Loucy (cell line): Measurements from ENCODE around the gene CLIC6.

ENCODE experiments used
- H2AFZ ChIP-seq: fragments of 200-600 bp; sonication (generic); 2 replicates; pipeline ENCODE4 v1.6.0; 2016; ENCODE audit warnings: antibody characterized with exemption, mild to moderate bottlenecking, low read length, moderate library complexity
- H3F3A ChIP-seq: fragments of 200-600 bp; 2 replicates; pipeline ENCODE4 v1.6.0; 2016; ENCODE audit warnings: antibody characterized with exemption, low read depth, mild to moderate bottlenecking
- H3K27me3 ChIP-seq: fragments of 200-600 bp; sonication (generic); 2 replicates; pipeline ENCODE4 v1.6.1; 2014; ENCODE audit warnings: low read length, mild to moderate bottlenecking; ENCODE audit not compliant: insufficient read depth, poor library complexity, severe bottlenecking
- H3K36me3 ChIP-seq: fragments of 200-600 bp; sonication (generic); 2 replicates; pipeline ENCODE4 v1.6.1; 2016; ENCODE audit warnings: low read length; ENCODE audit not compliant: insufficient read depth
- H3K4me1 ChIP-seq: fragments of 200-600 bp; sonication (generic); 2 replicates; pipeline ENCODE4 v1.5.1; 2014; ENCODE audit warnings: low read length, mild to moderate bottlenecking; ENCODE audit not compliant: insufficient read depth, poor library complexity, severe bottlenecking
- H3K4me2 ChIP-seq: fragments of 200-600 bp; sonication (generic); 2 replicates; pipeline ENCODE4 v1.6.0; 2014; ENCODE audit warnings: antibody characterized with exemption, low read length, low read depth, mild to moderate bottlenecking; ENCODE audit not compliant: poor library complexity, severe bottlenecking
- H3K4me3 ChIP-seq: fragments of 200-600 bp; sonication (generic); 2 replicates; pipeline ENCODE4 v1.5.1; 2014; ENCODE audit warnings: low read length, mild to moderate bottlenecking, mixed read lengths; ENCODE audit not compliant: poor library complexity, severe bottlenecking
- H3K79me2 ChIP-seq: fragments of 200-600 bp; sonication (generic); 2 replicates; pipeline ENCODE4 v1.6.1; 2014; ENCODE audit warnings: low read length; ENCODE audit not compliant: insufficient read depth
- H3K9ac ChIP-seq: fragments of 200-600 bp; sonication (generic); 2 replicates; pipeline ENCODE4 v1.6.0; 2014; ENCODE audit warnings: mild to moderate bottlenecking, low read depth, low read length, moderate library complexity; ENCODE audit not compliant: poor library complexity, severe bottlenecking
- H3K9me2 ChIP-seq: fragments of 200-600 bp; sonication (generic); replicated peaks from 2 replicates; pipeline ENCODE4 v1.6.1; 2016; ENCODE audit warnings: low read depth, low read length, mixed read lengths
- H3K9me3 ChIP-seq: fragments of 200-600 bp; sonication (generic); 2 replicates; pipeline ENCODE4 v1.6.1; 2014; ENCODE audit warnings: mild to moderate bottlenecking, antibody characterized with exemption, low read length, low read depth; ENCODE audit not compliant: insufficient read depth
- H4K20me1 ChIP-seq: fragments of 200-600 bp; sonication (generic); 2 replicates; pipeline ENCODE4 v1.6.0; 2014; ENCODE audit warnings: antibody characterized with exemption, low read length, mild to moderate bottlenecking; ENCODE audit not compliant: insufficient read depth, poor library complexity, severe bottlenecking
- EZH2phosphoT487 ChIP-seq: fragments of 200-600 bp; IDR thresholded peaks from 2 replicates; pipeline ENCODE4 v1.6.1; 2018; ENCODE audit warnings: antibody characterized with exemption, mild to moderate bottlenecking, moderate library complexity, borderline replicate concordance
- TF ChIP-seq, protein P1 (sequence below): fragments of 200-600 bp; sonication (generic); conservative IDR thresholded peaks from 2 replicates; pipeline ENCODE4 v1.5.1; 2014; ENCODE audit warnings: mild to moderate bottlenecking, antibody characterized with exemption, low read length

Gene CLIC6

GRCh38 chr21:34636961-34637360, 31.8 kb upstream of the CLIC6 start:
- Histone ChIP-seq H3K27me3 (no peaks in the 10 kb centered on the region), H3K4me2 (no peak overlapping the region), H3F3A (no peaks in the 10 kb centered on the region), H3K9me3 (no peaks in the 10 kb centered on the region), H3K36me3 (no peaks in the 10 kb centered on the region), H3K79me2 (no peaks in the 10 kb centered on the region), H3K9me2 (no peaks in the 10 kb centered on the region), H2AFZ (no peak overlapping the region), H3K9ac (no peak overlapping the region), H3K4me1 (peaks cover 14% of the 10 kb centered on the region), H4K20me1 (no peaks in the 10 kb centered on the region), H3K4me3 (no peak overlapping the region)
- TF ChIP-seq, protein P1, sequence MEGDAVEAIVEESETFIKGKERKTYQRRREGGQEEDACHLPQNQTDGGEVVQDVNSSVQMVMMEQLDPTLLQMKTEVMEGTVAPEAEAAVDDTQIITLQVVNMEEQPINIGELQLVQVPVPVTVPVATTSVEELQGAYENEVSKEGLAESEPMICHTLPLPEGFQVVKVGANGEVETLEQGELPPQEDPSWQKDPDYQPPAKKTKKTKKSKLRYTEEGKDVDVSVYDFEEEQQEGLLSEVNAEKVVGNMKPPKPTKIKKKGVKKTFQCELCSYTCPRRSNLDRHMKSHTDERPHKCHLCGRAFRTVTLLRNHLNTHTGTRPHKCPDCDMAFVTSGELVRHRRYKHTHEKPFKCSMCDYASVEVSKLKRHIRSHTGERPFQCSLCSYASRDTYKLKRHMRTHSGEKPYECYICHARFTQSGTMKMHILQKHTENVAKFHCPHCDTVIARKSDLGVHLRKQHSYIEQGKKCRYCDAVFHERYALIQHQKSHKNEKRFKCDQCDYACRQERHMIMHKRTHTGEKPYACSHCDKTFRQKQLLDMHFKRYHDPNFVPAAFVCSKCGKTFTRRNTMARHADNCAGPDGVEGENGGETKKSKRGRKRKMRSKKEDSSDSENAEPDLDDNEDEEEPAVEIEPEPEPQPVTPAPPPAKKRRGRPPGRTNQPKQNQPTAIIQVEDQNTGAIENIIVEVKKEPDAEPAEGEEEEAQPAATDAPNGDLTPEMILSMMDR: no peak
- TF ChIP-seq EZH2phosphoT487: no peak

DNA sequence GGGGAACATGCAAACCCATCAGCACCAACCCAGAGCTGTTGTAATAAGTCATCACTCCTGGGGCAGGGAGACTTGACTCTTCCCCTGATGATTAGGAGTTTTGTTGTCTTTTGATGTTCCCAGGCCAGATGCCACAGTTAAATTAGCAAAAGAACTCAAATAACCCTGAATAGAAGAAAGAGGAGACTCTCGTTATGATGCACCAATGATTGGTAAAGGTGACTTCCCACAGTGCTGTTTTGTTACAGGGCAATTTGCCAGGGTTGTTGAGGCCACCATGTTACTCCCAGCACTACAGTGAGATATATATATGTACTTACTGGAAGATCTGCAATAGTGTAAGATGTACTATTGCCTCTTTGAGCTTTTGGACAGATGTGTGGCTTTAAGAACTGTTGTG, 29.5 kb upstream of the CLIC6 start:
- no peaks in the 10 kb centered on the region for H3K79me2 ChIP-seq
- H3K27me3 ChIP-seq: no peaks in the 10 kb centered on the region
- H3K36me3 ChIP-seq: no peaks in the 10 kb centered on the region
- H3K9me3 ChIP-seq: no peaks in the 10 kb centered on the region
- no peaks in the 10 kb centered on the region for H3K9me2 ChIP-seq
- H3F3A ChIP-seq: no peaks in the 10 kb centered on the region
- no peak overlapping the region for H3K4me3 ChIP-seq
- no peak overlapping the region for H2AFZ ChIP-seq
- no peak overlapping the region for H3K4me2 ChIP-seq
- no peaks in the 10 kb centered on the region for H4K20me1 ChIP-seq
- TF ChIP-seq, protein P1: no peak
- no peak for TF ChIP-seq EZH2phosphoT487
- H3K4me1 ChIP-seq: peaks cover 23% of the 10 kb centered on the region
- no peak overlapping the region for H3K9ac ChIP-seq

DNA sequence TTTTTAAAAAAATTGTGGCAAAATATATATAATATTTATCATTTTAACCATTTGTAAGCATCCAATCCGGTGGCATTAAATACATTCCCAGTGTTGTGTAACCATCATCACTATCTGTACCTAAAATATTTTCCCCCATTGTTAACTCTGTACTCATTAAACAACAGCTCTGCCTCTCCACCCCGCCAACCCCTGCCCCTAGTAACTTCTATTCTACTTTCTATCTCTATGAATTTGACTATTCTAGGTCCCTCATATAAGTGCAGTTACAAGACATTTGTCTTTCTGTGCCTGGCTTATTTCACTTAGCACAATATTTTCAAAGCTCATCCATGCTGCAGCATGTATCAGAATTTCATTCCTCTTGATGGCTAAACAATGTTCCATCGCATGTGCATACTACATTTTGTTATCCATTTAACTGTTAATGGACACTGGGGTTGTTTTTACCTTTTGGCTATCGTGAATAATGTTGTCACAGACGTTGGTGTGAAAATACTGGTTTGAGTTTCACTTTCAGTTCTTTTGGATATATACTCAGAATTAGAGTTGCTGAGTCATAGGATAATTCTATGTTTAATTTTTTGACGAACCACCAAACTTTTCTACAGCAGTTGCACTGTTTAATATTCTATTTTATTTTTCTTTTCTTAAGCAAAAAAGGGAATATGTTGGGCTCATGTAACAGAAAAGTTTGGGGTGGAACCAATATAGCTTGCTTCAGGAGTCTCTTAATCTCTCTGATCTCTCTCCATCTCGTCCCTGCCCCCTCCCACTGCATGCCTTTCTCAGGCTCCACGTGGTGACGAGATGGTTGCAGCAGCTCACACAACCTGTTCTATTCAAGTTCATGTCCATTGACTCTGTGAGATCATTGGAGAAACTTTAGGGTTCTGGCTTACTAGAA, 28.7 kb upstream of the CLIC6 start:
- H4K20me1 ChIP-seq: no peaks in the 10 kb centered on the region
- no peak overlapping the region for H3K9ac ChIP-seq
- H3K9me2 ChIP-seq: no peaks in the 10 kb centered on the region
- no peaks in the 10 kb centered on the region for H3K27me3 ChIP-seq
- peaks cover 23% of the 10 kb centered on the region for H3K4me1 ChIP-seq
- H3K36me3 ChIP-seq: no peaks in the 10 kb centered on the region
- H3K4me3 ChIP-seq: no peak overlapping the region
- no peaks in the 10 kb centered on the region for H3K9me3 ChIP-seq
- TF ChIP-seq EZH2phosphoT487: no peak
- TF ChIP-seq, protein P1: no peak
- H3K79me2 ChIP-seq: no peaks in the 10 kb centered on the region
- H3F3A ChIP-seq: no peaks in the 10 kb centered on the region
- H3K4me2 ChIP-seq: peak overlapping the region; percentile 48
- H2AFZ ChIP-seq: peak overlapping the region; percentile 42; the same call in 1 of the 2 replicates
